GM10847 (cell line): ENCODE measurements around the gene STX17.

Experiments
- POLR2A ChIP-seq: IDR thresholded peaks from 2 replicates; pipeline ENCODE4 v1.6.1; 2011; ENCODE audit not compliant: insufficient read length; ENCODE audit errors: extremely low read depth

The STX17 gene

GRCh38 chr9:99948482-99948881 lies 42.0 kb downstream of the STX17 start:
- no peak for TF ChIP-seq POLR2A

- no peak for TF ChIP-seq POLR2A
Measured at GRCh38 chr9:99948896-99949295, 42.4 kb downstream of the STX17 start.

DNA sequence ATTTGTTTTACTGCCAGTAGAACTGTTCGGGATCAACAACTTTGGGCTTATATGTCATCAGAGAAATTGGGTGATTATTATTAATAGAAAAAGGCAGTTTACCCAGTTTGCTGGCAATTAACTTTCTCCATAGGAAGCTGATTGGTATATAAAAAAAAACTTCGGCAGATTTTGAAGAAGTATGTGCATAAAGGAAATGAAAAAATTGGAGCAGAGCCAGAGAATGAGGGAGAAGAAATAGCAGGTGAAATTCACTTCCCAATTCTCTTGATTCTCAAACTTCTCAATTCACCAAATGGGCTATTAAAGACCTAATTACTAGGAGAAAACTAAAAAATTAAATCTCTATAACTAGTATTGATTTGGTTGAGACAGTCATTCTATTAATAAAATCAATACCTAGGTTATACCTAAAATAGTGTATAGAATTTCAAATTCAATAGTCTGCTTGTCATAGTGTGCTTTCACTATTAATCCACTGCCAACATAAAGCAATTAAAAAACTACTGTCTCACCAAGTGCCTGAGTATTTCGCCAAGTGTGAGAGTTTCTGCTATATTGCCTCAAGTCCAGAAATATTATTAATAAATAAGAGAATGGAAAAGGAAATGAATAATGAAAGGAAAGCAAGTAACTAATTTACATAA lies 47.5 kb downstream of the STX17 start:
- TF ChIP-seq POLR2A = no peak

DNA sequence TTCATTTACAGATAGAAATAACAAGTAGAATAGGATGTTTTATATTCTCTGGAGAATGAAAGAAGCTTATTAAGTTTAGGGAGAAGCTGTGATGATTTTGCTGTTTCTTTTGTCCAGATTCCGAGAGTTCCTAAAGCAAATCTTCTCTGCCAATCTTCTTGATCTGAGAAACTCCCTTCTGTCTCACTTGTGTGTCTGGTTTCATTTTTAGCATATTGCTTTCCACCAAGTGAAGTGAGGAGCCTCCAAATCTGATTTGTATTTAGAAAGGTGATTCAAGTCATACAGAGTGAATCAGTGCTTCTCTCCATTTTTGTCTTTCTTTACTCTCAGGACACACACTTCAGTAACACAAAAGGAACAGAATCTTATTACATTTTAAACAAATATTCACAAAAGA lies 48.4 kb downstream of the STX17 start:
- no peak for TF ChIP-seq POLR2A

GRCh38 chr9:99955606-99956005 lies 49.2 kb downstream of the STX17 start:
- TF ChIP-seq POLR2A = no peak

DNA sequence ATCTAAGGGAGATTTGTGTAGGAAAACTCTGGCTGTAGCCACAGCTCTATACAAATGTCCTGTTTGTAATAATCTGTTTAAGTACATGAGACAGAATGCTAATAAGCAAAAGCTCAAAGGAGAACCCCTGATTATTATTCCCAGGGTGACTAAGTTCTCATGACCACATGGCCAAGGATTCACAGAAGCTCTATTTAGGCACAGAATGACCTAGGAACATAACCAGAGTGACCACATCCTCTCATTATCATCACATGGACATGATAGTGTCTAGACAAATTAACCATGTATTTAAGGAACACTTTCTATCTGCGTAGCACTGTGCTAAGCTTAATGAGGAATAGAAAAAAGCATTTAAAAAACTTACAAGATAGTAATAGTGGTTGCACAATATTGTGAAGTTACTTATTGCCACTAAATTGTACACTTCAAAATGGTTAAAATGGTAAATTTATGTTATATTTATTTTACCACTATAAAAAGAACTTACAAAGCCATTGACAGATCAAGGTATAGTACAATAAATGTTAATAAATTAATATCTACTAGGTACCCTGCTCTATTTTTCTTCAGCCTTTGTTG lies 56.3 kb downstream of the STX17 start:
- TF ChIP-seq POLR2A = no peak

GRCh38 chr9:99964336-99964735 lies 57.9 kb downstream of the STX17 start:
- TF ChIP-seq POLR2A = no peak

- no peak for TF ChIP-seq POLR2A
Measured at GRCh38 chr9:99966001-99966400, 59.5 kb downstream of the STX17 start.

DNA sequence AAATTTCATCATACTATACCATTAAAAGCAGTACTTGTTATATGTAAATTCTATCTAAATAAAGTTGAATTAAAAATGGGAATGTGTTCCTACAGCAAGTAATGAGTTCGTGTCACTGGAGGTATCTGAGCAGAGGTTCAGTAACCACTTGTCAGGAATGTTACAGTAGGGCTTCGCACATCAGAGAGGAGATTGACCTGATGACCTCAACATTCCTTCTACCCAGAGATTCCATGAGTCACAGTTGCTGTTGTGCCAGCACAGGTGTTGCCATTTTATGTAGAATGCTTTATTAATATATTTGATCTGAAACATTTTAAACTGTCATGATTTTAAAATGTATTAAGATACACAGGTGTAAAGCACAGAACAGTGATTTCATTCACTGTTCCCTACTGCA lies 60.3 kb downstream of the STX17 start:
- TF ChIP-seq POLR2A = no peak

DNA sequence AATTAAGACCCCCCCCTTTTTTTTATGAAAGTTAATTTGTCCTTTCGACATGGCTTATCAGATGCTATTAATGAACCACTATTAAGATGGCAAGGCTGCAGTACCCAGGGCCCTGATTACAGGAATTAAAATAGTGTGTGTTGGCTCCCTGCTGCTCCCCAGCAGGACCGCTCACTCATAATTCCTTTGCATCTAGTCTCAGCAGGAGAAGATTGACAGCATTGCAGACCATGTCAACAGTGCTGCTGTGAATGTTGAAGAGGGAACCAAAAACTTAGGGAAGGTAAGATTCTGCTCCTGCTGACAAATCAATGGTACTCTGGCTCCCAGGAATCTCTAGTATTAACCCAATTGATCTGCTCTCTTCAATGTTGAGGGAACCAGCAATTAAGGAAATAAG lies 61.0 kb downstream of the STX17 start:
- no peak for TF ChIP-seq POLR2A

DNA sequence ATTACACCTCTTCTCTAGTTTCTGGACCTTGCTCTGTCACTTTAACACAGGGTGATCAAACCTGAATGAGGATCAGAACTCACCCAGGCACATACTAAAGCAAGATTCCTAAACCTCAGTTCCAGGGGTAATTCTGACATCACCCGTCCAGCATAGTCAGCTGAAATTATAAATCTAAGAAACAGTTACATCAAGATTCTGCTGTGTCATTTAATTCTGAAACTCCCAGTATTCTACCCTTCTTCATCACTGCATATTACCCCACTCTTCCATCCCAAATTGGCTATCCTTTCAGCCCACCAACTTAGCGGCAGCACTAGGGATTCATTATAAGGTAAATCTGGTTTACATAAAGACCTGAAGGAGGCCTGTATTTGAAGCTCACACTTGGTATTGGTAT lies 64.0 kb downstream of the STX17 start:
- TF ChIP-seq POLR2A = no peak

DNA sequence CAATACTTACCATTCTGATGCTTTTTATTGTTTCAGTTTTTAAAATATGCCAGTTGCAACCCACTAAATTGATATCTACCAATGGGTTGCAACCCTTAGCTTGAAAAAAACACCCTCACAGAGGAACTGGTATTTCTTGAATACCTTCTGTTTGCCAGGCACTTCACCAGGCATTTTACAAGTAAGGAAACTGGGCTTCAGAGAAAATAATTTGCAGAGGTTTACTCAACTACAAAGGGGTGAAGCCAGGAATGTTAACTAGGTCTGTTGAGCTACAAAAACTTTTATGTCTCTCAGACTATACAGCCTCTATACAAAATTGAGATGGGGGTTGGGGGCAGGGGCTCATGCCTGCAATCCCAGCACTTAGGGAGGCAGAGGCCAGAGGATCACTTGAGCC lies 65.0 kb downstream of the STX17 start:
- TF ChIP-seq POLR2A = no peak

GRCh38 chr9:99973455-99973854 lies 67.0 kb downstream of the STX17 start:
- TF ChIP-seq POLR2A = no peak

DNA sequence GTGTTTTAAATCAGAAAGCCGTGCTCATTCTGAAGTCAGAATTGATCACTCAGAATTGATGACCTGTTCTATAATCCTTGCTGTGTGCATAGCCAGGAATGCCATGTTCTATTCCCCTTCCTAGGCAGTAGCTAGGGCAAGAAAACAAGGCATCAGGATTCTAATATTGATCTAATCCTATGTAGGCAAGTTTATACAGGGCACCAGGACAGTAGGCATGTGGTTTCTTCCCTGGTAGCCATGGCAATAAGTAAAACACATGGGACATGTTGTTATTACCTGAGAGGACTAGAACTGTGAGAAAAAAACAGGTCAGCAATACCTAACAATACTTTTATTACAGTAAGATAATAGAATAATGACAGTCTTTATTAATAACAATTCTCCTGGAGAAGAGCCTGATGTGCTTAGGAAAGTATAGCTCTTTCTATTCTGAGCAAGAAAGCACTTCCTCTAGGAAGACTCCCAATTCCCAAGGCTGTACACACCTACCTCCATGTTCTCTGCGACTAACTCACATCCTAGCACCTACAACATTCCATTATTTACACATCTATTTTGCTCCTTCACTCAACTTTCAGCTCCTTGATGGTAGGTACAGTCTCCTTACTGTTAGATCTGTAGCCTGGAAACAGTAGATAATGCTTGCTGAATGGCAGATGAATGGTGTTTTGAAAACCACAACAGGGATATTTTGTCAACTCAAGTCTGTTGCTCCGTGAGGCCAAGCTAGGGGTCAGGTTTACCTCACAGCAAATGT lies 70.8 kb downstream of the STX17 start:
- no peak for TF ChIP-seq POLR2A

- no peak for TF ChIP-seq POLR2A
Measured at GRCh38 chr9:99978221-99978620, 71.8 kb downstream of the STX17 start.

DNA sequence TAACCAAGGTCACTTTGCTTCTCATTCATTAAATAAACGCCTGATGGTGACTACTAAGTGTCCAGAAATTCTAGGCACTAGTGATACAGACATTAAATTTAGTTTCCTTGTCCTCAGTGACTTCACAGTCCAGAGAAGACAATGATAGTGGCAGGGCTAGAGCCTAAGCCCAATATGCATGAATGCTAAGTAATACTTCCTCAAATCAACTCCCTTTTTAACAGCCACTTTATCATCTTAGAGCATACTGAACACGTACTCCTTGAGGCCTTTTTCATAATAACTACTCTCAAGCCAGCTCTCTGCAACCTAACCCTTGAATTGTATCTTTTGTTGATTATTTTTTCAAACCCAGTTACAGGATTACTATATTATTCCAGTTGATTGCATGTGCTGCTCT lies 74.1 kb downstream of the STX17 start:
- TF ChIP-seq POLR2A = no peak
